ENCODE measurements around the gene LYST.

LYST gene

DNA sequence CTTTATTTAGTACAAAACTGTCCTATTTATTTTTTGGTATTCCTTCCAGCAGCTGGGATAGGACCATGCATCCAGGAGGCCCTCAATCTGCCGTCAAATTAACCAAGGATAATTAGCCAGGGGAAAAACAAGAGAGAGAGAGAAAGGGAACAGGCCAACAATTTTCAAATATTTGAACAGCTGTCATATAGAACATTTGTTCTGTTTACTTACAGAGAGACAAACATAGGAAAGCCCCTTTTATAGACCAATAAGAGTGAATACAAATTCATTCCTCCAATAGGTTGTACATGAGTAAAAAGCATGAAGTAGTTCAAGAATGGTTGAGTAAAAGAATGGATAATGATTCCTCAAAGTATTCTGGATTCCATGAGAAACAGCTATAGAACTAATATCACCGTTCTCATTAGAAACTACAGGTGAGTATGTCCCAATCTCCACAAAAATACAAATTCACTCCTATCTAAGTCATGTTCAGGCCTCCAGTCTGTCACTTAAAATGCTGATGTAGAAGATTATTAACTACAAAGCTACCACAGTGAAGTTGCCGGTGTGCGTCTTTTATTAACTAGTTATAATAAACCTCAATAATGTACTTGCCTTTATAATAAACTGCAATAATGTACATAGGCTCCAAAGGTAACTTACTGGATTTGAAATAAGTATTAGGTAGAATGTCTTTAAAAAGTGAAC lies 152.4 kb downstream of the LYST start:
- TF ChIP-seq GATA3 (IDR thresholded peaks at IDR 0.05; ENCODE audit: low read depth, low read length), result no peak

DNA sequence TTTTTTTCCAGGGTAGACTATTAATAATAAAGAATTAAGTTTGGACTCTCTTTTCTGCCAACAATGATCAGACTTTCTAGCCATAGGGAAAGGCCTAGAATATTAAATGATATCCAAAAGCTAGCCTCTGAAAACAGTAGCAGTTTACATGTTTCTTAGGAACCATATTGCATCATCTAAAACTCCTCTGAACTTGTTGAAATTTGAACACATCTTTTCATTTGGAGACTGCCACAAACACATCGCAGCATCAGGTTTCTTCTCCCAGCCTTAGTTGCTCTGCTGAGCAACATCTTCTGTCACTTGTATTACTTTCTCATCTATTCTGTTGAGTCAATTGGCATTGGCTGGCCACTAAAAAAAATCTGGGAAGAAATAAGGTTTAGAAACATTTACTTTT lies 153.9 kb downstream of the LYST start:
- no peak for TF ChIP-seq GATA2 (IDR thresholded peaks at IDR 0.05; ENCODE audit: low read depth, low read length)
- TF ChIP-seq GATA3 (IDR thresholded peaks at IDR 0.05; ENCODE audit: low read depth, low read length), result no peak

DNA sequence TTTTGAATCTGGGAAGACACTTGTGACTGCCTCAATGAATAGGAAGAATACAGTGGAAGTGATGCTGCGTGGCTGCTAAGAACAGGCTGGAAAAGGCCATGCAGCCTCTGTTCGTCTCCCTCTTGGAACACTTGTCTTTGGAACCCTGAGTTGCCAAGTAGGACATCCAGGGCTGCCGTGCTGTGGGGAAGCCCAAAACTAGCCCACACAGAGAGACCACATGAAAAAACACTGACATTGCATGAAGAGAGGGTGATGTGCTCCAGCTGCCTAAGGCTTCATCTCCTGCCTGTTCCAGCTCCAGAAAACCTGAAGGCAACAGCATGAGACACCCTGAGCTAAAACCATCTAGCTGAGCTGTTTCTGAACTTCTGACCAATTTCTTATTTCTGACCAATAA lies 156.0 kb downstream of the LYST start:
- no peak for TF ChIP-seq GATA3 (IDR thresholded peaks at IDR 0.05; ENCODE audit: low read depth, low read length)
- no peak for TF ChIP-seq GATA2 (IDR thresholded peaks at IDR 0.05; ENCODE audit: low read depth, low read length)

DNA sequence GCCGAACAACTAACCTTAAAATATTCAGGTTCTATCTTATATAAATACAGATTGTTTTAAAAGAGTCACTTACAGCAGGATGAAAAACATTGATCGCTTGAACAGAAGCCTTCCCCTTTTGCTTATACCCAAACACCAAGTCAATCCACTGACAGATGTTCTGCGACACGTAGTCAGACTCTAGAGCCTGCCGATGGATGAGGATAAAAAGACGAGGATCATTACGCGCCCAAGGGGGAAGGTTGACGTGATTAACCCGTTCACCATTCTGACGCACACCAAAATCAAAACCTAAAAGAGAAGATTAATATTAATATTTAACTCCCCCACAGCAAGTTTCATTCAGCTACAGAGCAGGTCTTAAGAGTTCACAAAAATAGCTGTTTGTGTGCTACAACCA lies 157.7 kb downstream of the LYST start:
- TF ChIP-seq GATA3 (IDR thresholded peaks at IDR 0.05; ENCODE audit: low read depth, low read length) (no peak), GATA2 (IDR thresholded peaks at IDR 0.05; ENCODE audit: low read depth, low read length) (no peak)

DNA sequence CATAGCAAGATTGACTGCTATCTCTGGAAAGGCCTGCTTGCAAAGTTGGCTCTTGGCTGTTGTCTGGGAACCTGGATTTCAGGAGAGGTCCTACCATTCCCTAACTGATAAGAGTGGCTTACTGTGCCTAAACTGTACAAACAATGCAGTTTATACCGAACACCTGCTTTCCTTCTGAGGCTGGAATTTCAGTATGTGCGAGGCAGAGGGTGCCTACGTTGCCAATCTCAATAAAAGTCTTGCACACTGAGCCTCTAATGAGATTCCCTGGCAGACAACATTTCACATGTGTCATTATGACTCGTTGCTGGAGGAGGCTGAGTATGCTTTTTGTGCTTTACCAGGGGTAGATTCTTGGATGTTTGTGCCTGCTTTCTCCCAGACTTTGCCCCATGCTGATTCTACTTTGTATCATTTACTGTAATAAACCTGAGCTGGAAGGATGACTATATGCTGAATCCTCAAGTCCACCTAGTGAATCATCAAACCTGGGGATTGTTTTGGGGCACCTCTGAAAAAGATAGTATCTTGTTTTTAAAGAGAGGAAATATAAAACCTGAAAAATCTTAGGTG lies 158.2 kb downstream of the LYST start:
- TF ChIP-seq GATA2 (IDR thresholded peaks at IDR 0.05; ENCODE audit: low read depth, low read length), result no peak
- TF ChIP-seq GATA3 (IDR thresholded peaks at IDR 0.05; ENCODE audit: low read depth, low read length), result no peak

DNA sequence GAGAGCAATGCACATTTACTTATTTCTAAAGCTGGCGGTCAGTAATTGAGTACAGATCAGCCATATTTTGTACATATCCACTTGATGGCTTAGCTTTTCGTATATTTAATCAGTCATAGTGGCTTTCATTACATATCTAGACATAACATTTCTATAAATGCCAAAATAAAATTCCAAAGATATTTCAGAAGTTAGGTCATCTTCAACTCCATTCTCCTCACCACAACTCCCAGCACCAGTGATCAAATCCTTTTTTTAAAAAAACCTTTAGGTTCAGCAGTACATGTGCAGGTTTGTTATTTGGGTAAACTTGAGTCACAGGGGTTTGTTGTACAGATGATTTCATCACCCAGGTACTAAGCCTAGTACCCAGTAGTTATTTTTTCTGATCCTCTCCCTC lies 163.2 kb downstream of the LYST start:
- no peak for TF ChIP-seq GATA2 (IDR thresholded peaks at IDR 0.05; ENCODE audit: low read depth, low read length)
- TF ChIP-seq GATA3 (IDR thresholded peaks at IDR 0.05; ENCODE audit: low read depth, low read length), result no peak

DNA sequence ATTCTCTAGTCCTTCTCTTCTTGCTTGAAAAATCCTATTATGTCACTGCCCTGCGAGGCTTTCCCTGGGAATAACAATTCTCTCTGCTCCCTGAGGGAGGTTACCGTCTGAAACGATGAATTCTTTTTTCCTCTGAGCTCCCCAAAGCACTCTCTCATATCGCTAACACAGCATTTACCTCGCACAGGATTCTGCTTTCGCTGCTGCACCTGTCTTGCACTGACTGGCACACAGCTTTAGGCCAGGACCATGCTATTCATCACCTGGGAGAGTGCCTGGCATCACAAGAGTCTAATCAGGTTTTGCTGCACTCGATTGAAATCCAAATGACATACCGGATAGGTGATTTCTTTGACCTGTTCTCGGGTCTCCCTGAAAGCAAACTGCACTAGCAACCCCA lies 164.3 kb downstream of the LYST start:
- no peak for TF ChIP-seq GATA3 (IDR thresholded peaks at IDR 0.05; ENCODE audit: low read depth, low read length)
- TF ChIP-seq GATA2 (IDR thresholded peaks at IDR 0.05; ENCODE audit: low read depth, low read length), result no peak

DNA sequence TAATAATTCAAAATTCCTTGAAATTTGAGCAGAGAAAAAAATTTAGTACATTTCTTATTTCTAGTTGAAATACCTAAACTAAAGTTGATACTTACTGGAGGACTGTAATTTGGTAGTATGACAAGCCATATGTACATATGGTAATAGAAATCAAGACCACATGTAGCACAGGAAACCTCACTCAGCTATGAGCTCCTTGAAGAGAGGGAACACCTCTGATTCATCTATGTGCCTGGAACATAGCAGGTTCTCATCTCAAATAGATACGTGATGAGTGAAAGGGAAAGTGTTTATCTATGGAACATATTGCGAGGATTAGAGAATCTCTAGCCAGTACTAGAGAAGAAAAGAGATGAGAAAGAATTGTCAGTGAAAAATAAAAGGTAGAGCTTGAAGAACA lies 169.2 kb downstream of the LYST start:
- TF ChIP-seq GATA3 (IDR thresholded peaks at IDR 0.05; ENCODE audit: low read depth, low read length) (no peak), GATA2 (IDR thresholded peaks at IDR 0.05; ENCODE audit: low read depth, low read length) (no peak)

DNA sequence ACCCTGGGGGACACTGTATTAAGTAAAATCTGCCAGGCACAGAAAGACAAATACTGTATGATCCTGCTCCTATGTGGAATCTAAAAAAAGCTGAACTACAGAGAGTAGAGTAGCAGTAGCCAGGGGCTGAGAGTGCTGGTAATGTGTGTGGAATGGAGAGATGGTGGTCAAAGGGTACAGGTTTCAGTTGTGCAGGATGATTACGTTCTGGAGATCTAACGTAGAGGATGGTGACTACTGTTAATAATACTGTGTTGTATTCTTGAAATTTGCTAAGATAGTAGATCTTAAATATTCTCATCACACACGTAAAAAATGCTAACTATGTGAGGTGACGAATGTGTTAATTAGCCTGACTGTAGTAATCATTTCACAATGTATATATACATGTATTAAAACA lies 177.3 kb downstream of the LYST start:
- TF ChIP-seq GATA3 (IDR thresholded peaks at IDR 0.05; ENCODE audit: low read depth, low read length), result no peak

DNA sequence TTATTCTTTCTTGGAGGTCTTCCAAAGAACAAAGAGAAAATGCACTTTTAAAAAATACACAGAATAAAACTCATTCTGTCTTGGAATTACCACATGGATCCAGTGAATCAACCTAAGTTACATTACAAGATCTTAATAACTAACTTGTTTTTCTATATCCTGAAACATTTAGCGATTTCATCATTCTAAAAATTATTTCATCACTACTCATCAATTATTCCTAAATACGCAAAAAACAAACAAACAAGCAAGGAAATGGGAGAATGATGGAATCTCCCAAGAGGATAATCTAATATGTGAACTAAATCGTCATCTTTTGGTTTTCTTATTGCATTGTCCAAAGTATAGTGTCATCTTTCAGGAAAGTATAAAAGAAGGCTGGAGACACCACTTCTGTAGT lies 178.6 kb downstream of the LYST start:
- TF ChIP-seq GATA3 (IDR thresholded peaks at IDR 0.05; ENCODE audit: low read depth, low read length), result no peak
- no peak for TF ChIP-seq GATA2 (IDR thresholded peaks at IDR 0.05; ENCODE audit: low read depth, low read length)

DNA sequence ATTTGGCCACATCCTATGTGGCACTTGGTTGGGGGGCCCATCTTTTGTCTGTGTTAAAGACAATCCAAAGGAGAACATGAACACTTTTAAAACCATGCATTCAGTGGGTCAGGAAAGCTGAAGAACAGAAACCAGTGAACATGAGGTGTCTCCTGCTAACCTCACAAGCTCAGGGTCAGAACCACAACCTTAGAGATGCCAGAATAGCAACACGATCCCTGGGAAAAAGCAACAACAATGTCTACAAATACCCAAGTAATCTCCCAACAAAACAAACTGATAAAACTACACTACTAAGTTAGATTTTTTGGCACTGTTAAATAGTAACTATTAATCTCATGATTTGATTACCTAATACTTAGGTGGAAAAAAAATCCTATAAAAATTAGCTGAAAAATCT lies 183.1 kb downstream of the LYST start:
- no peak for TF ChIP-seq GATA2 (IDR thresholded peaks at IDR 0.05; ENCODE audit: low read depth, low read length)
- no peak for TF ChIP-seq GATA3 (IDR thresholded peaks at IDR 0.05; ENCODE audit: low read depth, low read length)

DNA sequence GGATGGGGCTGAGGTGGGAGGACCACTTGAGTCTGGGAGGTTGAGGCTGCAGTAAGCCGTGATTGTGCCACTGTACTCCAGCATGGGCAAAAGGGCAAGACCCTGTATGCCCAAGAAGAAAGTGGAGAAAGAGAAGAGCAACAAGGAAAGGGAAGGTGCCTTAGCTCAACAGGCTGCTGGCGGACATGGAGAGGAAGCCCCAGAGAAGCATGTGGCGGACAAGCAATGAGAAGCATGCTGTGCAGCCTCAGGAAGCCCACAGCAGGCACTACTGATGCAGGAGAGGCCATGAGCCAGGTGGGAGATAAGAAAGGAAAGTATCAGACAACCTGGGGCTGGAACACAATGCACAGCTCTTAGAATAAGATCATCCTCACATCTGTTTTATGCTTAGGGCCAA lies 184.5 kb downstream of the LYST start:
- TF ChIP-seq GATA2 (IDR thresholded peaks at IDR 0.05; ENCODE audit: low read depth, low read length), result no peak
- no peak for TF ChIP-seq GATA3 (IDR thresholded peaks at IDR 0.05; ENCODE audit: low read depth, low read length)

DNA sequence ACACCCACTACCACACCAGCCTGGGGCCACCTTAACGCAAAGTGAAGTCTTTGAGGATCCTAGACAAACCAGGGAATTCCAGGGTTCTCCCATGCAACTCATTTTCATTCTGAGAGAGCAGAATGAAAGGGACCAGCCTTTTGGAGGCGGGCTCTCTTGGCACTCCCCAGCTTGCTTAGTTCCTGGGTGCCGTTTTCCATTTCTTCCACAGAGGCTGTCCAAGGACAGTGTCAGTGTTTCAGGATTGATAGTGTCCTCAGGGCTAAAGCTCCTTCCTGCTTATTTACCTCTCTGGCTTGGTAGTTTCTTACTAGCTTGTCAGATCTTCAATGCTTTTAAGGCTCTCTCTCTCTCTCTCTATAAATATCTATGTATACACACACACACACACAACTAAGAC lies 187.1 kb downstream of the LYST start:
- no peak for TF ChIP-seq GATA2 (IDR thresholded peaks at IDR 0.05; ENCODE audit: low read depth, low read length)
- TF ChIP-seq GATA3 (IDR thresholded peaks at IDR 0.05; ENCODE audit: low read depth, low read length), result no peak

DNA sequence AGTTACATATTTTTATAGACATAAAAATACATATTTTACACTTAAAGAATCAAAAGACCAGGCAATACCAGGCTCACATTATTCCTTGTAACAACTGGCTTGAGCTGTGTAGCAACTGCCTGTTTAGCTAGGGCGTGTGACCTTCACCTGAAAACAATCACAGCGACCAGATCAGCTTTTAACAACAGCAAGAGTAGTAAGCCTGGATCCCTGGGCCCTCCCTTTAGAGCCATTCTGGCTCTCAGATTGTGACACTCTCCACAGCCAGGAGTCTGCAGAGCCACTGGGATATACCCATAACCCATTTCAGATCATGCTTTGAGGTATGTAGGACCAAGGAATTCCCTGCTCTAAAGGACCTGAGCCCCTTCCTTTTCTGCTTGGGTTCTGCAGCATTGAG lies 187.7 kb downstream of the LYST start:
- no peak for TF ChIP-seq GATA2 (IDR thresholded peaks at IDR 0.05; ENCODE audit: low read depth, low read length)

DNA sequence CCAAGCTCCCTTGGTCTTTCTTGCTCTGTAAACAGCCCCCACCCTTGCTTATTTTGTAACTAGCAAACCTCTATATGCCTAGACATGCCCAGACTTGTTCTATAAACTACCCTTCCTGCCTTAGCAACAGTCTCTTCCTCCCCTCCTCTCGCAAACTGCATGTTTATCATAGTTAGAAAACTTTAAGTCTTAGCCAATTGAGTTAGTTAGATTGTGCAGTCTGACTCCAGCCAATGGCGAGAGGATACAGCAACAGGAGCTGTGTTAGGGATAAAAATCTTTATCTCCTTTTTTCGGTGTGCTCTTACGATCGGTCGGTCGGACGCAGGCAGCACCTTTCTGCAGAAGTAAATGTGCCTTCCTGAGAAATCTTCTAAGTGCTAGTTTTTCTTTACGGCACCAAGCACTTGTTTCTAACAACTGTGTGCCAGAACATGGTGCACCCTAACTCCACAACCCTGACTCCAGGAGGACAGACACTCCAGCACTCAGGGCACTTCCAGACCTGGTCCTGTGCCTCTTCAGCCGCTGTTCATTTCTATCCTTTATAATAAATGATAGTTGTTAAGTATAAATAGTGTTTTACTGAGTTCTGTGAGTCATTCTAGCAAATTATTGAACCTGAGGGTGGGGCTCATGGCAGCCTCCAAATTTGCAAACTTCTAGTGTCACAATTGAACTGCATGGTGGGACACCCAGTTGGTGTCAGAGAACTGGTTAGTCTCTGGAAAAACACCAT lies 191.4 kb downstream of the LYST start:
- no peak for TF ChIP-seq GATA3 (IDR thresholded peaks at IDR 0.05; ENCODE audit: low read depth, low read length)
- TF ChIP-seq GATA2 (IDR thresholded peaks at IDR 0.05; ENCODE audit: low read depth, low read length), result no peak
